ENCODE measurements around the gene NHERF2. TPM values are rescaled to one million over a fixed set of nuclear protein-coding genes. Genes with fewer than 3 reads are reported as not detected.

Gene NHERF2
- total and polyA plus RNA-seq, 2 of the 4 experiments (the other 2 are of a cell fraction): 18.6 to 77.8 TPM

GRCh38 chr16:2025251-2025650 is 1.5 kb upstream of the NHERF2 start:
- in situ Hi-C loops (cut with MboI; ENCODE audit: low sequenced_read_pairs) (no loop called here), intact Hi-C loops (cut with micrococcal nuclease) (no loop called here), dilution Hi-C loops (cut with HindIII; ENCODE audit: low sequenced_read_pairs, unreplicated experiment) (no loop called here)
- CTCF ChIA-PET: no interaction called here
- H3K14ac ChIP-seq (replicated peaks; ENCODE audit: low read depth, low read length): no peak overlapping the region
- TF ChIP-seq CTCF (conservative IDR thresholded peaks at IDR 0.05; ENCODE audit: low read depth, low read length): no peak
- no peak for TF ChIP-seq SMC3 (IDR thresholded peaks at IDR 0.05; ENCODE audit: low read depth, low read length)
- TF ChIP-seq RFX5 (IDR thresholded peaks at IDR 0.05; ENCODE audit: low read depth, low read length): no peak
- TF ChIP-seq RAD21 (IDR thresholded peaks at IDR 0.05; ENCODE audit: low read length): no peak
- TF ChIP-seq POLR2A (IDR thresholded peaks at IDR 0.05; ENCODE audit: low read depth, low read length): no peak
- TF ChIP-seq MXI1 (IDR thresholded peaks at IDR 0.05; ENCODE audit: borderline replicate concordance, low read depth, low read length): no peak
- no peak for TF ChIP-seq MAFK (IDR thresholded peaks at IDR 0.05; ENCODE audit: low read depth, low read length)
- no peak for TF ChIP-seq RCOR1 (IDR thresholded peaks at IDR 0.05; ENCODE audit: insufficient replicate concordance, low read length)
- TF ChIP-seq BHLHE40 (IDR thresholded peaks at IDR 0.05; ENCODE audit: low read depth, low read length): no peak
- no peak for TF ChIP-seq NFE2L2 (IDR thresholded peaks at IDR 0.05; ENCODE audit: low read depth, low read length)
- no peak for TF ChIP-seq MAZ (IDR thresholded peaks at IDR 0.05; ENCODE audit: borderline replicate concordance, low read depth, low read length)
- TF ChIP-seq ELK1 (IDR thresholded peaks at IDR 0.05; ENCODE audit: borderline replicate concordance, low read depth, low read length): no peak
- peaks cover 15% of the 10 kb centered on the region for H4K20me1 ChIP-seq (ENCODE audit: insufficient read depth, low read length)
- ATAC-seq (ENCODE audit: low read depth) (no peak), DNase-seq (no peak)
- no peaks in the 10 kb centered on the region for H3K9me3 ChIP-seq (ENCODE audit: control insufficient read depth, insufficient read depth, low read length)
- no peak overlapping the region for H3K56ac ChIP-seq (ENCODE audit: extremely low read depth, insufficient read depth, low read length)
- H3K9me1 ChIP-seq (ENCODE audit: insufficient read depth, low read length): peaks cover 9% of the 10 kb centered on the region
- POLR2A ChIA-PET (ENCODE audit: unreplicated experiment): no interaction called here
- H3K4ac ChIP-seq (ENCODE audit: low read depth, low read length): peak overlapping the region; percentile 33; the same call in 1 of the 2 replicates
- no peak overlapping the region for H2BK15ac ChIP-seq (ENCODE audit: low read depth, low read length)
- H2BK120ac ChIP-seq (ENCODE audit: low read depth, low read length): no peak overlapping the region
- H3K4me3 ChIP-seq (ENCODE audit: insufficient read depth, low read depth, low read length): no peak overlapping the region
- H3K79me1 ChIP-seq (ENCODE audit: low read depth in 1 of 2, low read length in 2 of 2): peaks cover 6 to 35% of the 10 kb centered on the region in 2 experiments
- no peak overlapping the region for H3K27ac ChIP-seq (ENCODE audit: insufficient read depth, low read length)
- H3K18ac ChIP-seq (ENCODE audit: low read depth, low read length): no peak overlapping the region
- H2BK5ac ChIP-seq (ENCODE audit: low read depth, low read length, poor library complexity, severe bottlenecking): no peak overlapping the region
- H4K8ac ChIP-seq (ENCODE audit: low read depth in 2 of 2, low read length in 2 of 2): no peak overlapping the region
- peaks cover 5% of the 10 kb centered on the region; the same call in 1 of the 2 replicates for H3K27me3 ChIP-seq (ENCODE audit: control insufficient read depth, insufficient read depth, low read length)
- H2AK5ac ChIP-seq (ENCODE audit: low read depth, low read length): peak overlapping the region; percentile 70; the same call in 1 of the 2 replicates
- H2BK20ac ChIP-seq (ENCODE audit: low read depth, low read length): 0 out of 2 replicates have a peak overlapping the region, but pooled peaks have one; percentile 12
- H3K36me3 ChIP-seq (ENCODE audit: control insufficient read depth, insufficient read depth, low read length): peaks cover 9% of the 10 kb centered on the region; the same call in 1 of the 2 replicates
- BruUV-seq (replicated peaks): no TSS peak
- H4K91ac ChIP-seq (ENCODE audit: insufficient read depth, low read depth, low read length): no peak overlapping the region
- WGBS, 2 experiments (ENCODE audit: extremely low coverage in 2 of 2, insufficient read length in 1 of 2): 95% methylated on average over 4 of the region's 14 CpGs; no CpG with 5 or more reads in 1 of the 2 experiments
- H3K4me2 ChIP-seq (ENCODE audit: low read depth, low read length): no peak overlapping the region
- peaks cover 20% of the 10 kb centered on the region for H3K4me1 ChIP-seq (ENCODE audit: control insufficient read depth, insufficient read depth, low read length)
- H4K5ac ChIP-seq (ENCODE audit: low read depth, low read length): no peak overlapping the region
- no peak overlapping the region for H3K9ac ChIP-seq (ENCODE audit: low read depth, low read length)
- H3K23ac ChIP-seq (ENCODE audit: low read depth, low read length): no peak overlapping the region
- H2AK9ac ChIP-seq (replicated peaks; ENCODE audit: low read depth, low read length, poor library complexity): peak overlapping the region; percentile 96
- peak overlapping the region; percentile 67 for H2AFZ ChIP-seq (replicated peaks; ENCODE audit: low read length, poor library complexity)
